Natural killer cell treated with Interleukin-12 subunit alpha and Interleukin-12 subunit beta and Interleukin-15 and Interleukin-18, amount 100 ng/mL, for 72 hours (primary cell): Measurements from ENCODE around the gene IFI30. TPM values are rescaled to one million over a fixed set of nuclear protein-coding genes. Genes with fewer than 3 reads are reported as not detected.

Experiments used
- ATAC-seq, 2 donors: fragments of 150-1000 bp; cut with Tn5 transposase in 1 of 2; sonication (Bioruptor Pico), chemical (Tn5 transposase) in 1 of 2; 2 replicates each; pipeline ENCODE4 v1.10.0; 2021
- DNase-seq: peaks from one replicate; pipeline ENCODE4 v3.0.0; 2022; ENCODE audit warnings: low spot score
- H3K27ac Mint-ChIP-seq, 2 donors: 1 replicate in 1 of 2; 2 replicates in 1 of 2; pipeline ENCODE4 v1.8.0; 2022; ENCODE audit warnings: mixed read lengths in 2 of 2, mild to moderate bottlenecking in 1 of 2, moderate library complexity in 1 of 2
- H3K27me3 Mint-ChIP-seq, 2 donors: 1 replicate in 1 of 2; 2 replicates in 1 of 2; pipeline ENCODE4 v1.8.0; 2022; ENCODE audit warnings: mixed read lengths in 2 of 2
- H3K36me3 Mint-ChIP-seq: one replicate; pipeline ENCODE4 v1.8.0; 2022; ENCODE audit warnings: mixed read lengths
- H3K4me1 Mint-ChIP-seq, 2 donors: 1 replicate in 1 of 2; 2 replicates in 1 of 2; pipeline ENCODE4 v1.8.0; 2022; ENCODE audit warnings: low read depth in 2 of 2, mixed read lengths in 2 of 2, mild to moderate bottlenecking in 1 of 2
- H3K4me3 Mint-ChIP-seq: one replicate; pipeline ENCODE4 v1.8.0; 2022; ENCODE audit warnings: mixed read lengths
- H3K9me3 Mint-ChIP-seq: 2 replicates; pipeline ENCODE4 v1.8.0; 2022; ENCODE audit warnings: mixed read lengths
- total RNA-seq, 2 donors: library from RNA; stranded (reverse); gene quantifications; one replicate each; pipeline ENCODE4 v1.2.3, GENCODE V29; 2022

IFI30 gene
- total RNA-seq, 2 donors from 2014 or later: 76.2 to 139 TPM

DNA sequence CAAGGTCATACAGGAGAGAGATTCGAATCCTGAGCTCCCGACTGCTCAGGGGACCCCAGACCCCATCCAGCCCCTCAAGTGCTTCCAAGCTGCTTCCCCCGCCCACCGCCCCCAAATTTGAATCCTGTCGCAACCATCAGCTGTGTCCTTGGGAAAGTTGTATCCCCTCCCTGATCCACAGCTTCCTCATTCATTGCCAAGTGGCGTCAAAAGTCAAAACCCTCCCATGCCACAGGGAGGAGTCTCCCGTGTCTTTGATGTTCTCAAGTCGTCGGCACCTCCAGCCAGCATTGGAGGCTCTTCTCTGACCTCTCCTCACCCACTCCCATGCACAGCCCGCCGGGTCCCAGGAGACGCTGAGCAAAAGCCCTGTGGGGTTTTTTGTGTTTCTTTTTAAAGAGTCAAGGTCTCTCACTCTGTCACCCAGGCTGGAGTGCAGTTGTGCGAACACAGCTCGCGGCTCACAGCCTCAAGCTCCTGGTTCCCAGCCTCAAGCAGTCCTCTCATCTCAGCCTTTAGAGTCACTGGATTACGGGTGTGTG is 2.8 kb upstream of the IFI30 start:
- H3K36me3 Mint-ChIP-seq: peaks cover 3% of the 10 kb centered on the region
- ATAC-seq: no peak
- peak; percentile 26 for DNase-seq
- H3K4me1 Mint-ChIP-seq: peaks cover 25 to 28% of the 10 kb centered on the region in 2 donors
- H3K9me3 Mint-ChIP-seq: no peaks in the 10 kb centered on the region
- peak overlapping the region; percentile 18 to 95 for H3K27ac Mint-ChIP-seq
- H3K4me3 Mint-ChIP-seq: no peak overlapping the region
- H3K27me3 Mint-ChIP-seq: no peaks in the 10 kb centered on the region

- ATAC-seq (no peak), DNase-seq (peak; percentile 56)
- H3K36me3 Mint-ChIP-seq: no peaks in the 10 kb centered on the region
- H3K27me3 Mint-ChIP-seq: no peaks in the 10 kb centered on the region
- H3K9me3 Mint-ChIP-seq: no peaks in the 10 kb centered on the region
- no peak overlapping the region for H3K4me3 Mint-ChIP-seq
- peak overlapping the region; percentile 18 to 95 for H3K27ac Mint-ChIP-seq
- H3K4me1 Mint-ChIP-seq: peaks cover 25 to 33% of the 10 kb centered on the region in 2 donors
Observed at GRCh38 chr19:18171605-18172327, 1.8 kb upstream of the IFI30 start.

DNA sequence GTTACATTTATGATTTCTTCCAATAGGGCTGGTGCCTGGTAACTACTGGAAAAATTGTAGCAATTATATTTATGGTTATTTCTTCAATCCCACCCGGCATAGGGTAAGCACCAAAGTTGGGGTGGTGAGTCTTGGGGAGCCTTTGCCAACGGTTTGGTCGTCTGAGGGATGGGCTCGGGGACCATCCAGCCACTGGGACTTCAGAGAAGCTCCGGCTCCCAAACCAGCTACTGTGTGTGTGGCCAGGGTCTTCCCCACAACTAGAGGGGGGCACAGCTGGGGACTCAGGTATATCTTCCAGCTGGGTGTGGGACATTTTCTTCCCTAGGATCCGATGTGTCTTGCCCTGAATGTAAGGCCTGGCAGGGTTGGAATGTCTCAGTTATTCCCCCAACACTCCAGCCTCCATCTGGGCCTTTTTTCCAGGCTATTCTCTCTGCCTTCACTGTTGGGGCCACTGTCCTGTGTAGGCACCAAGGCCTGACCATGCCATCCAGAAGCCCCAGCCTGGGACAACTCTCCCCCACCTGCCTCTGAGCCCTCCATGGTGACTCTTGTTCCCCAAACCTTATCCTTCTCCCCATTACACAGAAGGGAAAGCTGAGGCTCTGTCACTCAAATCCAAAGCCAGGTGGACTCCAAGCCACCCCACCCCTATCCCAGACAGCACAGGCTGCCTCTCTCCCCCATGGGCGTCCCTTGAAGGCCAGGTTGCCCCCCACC is 1.1 kb upstream of the IFI30 start:
- Mint-ChIP-seq H3K4me3 (peak overlapping the region; percentile 87), H3K36me3 (no peaks in the 10 kb centered on the region), H3K4me1 (peaks cover 25 to 33% of the 10 kb centered on the region in 2 donors), H3K27ac (peak overlapping the region; percentile 83 to 95), H3K27me3 (no peaks in the 10 kb centered on the region), H3K9me3 (no peaks in the 10 kb centered on the region)
- peak; percentile 35 for DNase-seq
- ATAC-seq: no peak

GRCh38 chr19:18173054-18173571 is 500 bp upstream of the IFI30 start:
- no peaks in the 10 kb centered on the region for H3K9me3 Mint-ChIP-seq
- ATAC-seq (peak; percentile 1 to 28), DNase-seq (peak; percentile 74)
- peak overlapping the region; percentile 83 to 95 for H3K27ac Mint-ChIP-seq
- no peaks in the 10 kb centered on the region for H3K27me3 Mint-ChIP-seq
- H3K4me3 Mint-ChIP-seq: peak overlapping the region; percentile 87
- peaks cover 25 to 31% of the 10 kb centered on the region in 2 donors for H3K4me1 Mint-ChIP-seq
- H3K36me3 Mint-ChIP-seq: no peaks in the 10 kb centered on the region

GRCh38 chr19:18174983-18175382 is 1.4 kb downstream of the IFI30 start:
- Mint-ChIP-seq H3K9me3 (no peaks in the 10 kb centered on the region), H3K4me3 (peak overlapping the region; percentile 87), H3K36me3 (no peaks in the 10 kb centered on the region), H3K27ac (peak overlapping the region in 1 of 2 donors; percentile 95), H3K27me3 (no peaks in the 10 kb centered on the region), H3K4me1 (peaks cover 25 to 30% of the 10 kb centered on the region in 2 donors)
- DNase-seq (peak; percentile 52), ATAC-seq (no peak)

DNA sequence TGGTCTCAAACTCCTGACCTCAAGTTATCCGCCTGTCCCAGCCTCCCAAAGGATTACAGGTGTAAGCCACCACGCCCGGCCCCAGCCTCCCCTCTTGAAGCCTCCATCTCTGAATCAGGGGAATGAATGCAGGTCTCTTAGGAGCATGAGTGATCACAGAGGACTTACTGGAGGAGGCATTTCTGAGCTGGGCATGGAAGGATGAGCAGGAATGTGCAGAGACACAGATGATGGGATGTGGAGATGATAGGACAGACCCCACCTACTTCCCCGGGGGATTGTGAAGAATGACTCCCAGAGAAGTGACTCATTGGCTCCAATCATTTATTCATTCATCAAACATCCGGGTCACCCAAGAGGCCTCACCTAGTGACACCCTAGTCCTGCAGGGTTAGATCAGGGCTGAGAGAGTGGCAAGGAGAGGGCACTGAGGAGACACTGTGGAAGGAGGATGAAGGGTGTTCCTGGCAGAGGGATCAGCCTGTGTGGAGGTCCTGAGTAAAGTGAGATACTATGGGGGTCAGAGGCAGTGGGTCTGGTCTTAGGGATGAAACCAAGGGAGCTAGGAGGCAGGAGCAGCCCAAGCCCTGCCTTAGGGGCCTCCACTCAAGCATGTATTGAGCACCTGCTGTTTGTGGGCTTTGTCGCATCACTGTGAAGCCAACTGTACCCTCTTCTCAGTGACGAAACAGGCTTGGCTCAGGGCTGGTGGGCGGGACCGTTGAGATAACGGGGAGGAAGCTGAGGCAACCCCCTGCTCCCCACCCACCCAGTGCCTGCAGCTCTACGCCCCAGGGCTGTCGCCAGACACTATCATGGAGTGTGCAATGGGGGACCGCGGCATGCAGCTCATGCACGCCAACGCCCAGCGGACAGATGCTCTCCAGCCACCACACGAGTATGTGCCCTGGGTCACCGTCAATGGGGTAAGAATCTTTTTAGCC is 3.0 kb downstream of the IFI30 start:
- Mint-ChIP-seq H3K4me1 (peaks cover 22 to 27% of the 10 kb centered on the region in 2 donors), H3K27ac (peak overlapping the region in 1 of 2 donors; percentile 8), H3K36me3 (no peaks in the 10 kb centered on the region), H3K4me3 (no peak overlapping the region), H3K27me3 (no peaks in the 10 kb centered on the region), H3K9me3 (no peaks in the 10 kb centered on the region)
- ATAC-seq (no peak), DNase-seq (peak; percentile 49)

DNA sequence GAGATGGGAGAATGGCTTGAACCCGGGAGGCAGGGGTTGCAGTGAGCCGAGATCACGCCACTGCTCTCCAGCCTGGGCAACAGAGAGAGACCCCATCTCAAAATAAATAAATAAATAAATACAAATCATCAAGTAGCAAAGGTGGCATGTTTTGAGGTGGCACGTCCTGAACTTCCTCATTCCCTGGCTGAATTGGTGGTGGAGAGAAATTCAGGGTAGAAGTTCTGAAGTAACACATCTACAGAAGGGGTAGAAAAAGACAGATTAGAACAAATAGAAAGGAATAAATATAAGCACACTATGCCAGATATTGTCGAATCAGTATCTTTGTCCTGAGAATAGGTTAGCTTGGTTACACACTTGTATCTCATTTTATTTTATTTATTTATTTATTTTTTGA is 6.3 kb downstream of the IFI30 start:
- H3K27me3 Mint-ChIP-seq: no peaks in the 10 kb centered on the region
- ATAC-seq (no peak), DNase-seq (no peak)
- no peak overlapping the region for H3K27ac Mint-ChIP-seq
- H3K9me3 Mint-ChIP-seq: no peaks in the 10 kb centered on the region
- H3K4me3 Mint-ChIP-seq: no peak overlapping the region
- H3K4me1 Mint-ChIP-seq: peaks cover 3 to 7% of the 10 kb centered on the region in 2 donors
- no peaks in the 10 kb centered on the region for H3K36me3 Mint-ChIP-seq

DNA sequence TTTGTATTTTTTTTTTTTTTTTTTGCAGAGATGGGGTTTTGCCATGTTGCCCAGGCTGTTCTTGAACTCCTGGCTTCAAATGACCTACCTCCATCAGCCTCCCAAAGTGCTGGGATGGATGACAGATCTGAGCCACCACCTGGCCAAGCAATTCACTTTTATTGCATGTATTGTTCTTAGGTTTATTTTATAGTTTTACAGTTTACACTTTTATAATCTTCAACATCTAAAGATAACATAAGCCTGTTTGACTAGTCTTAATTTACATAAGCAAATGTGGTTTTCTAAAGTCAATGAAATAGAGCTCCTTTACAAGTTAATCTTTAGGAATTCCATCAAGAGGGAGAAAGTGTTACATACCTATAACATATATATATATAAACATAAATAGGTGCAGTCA is 9.9 kb downstream of the IFI30 start:
- no peak for ATAC-seq
- no peaks in the 10 kb centered on the region for H3K36me3 Mint-ChIP-seq
- DNase-seq: no peak
- no peaks in the 10 kb centered on the region for H3K4me1 Mint-ChIP-seq
- no peaks in the 10 kb centered on the region for H3K27me3 Mint-ChIP-seq
- no peaks in the 10 kb centered on the region for H3K9me3 Mint-ChIP-seq
- H3K27ac Mint-ChIP-seq: no peak overlapping the region
- no peak overlapping the region for H3K4me3 Mint-ChIP-seq

GRCh38 chr19:18185538-18185937 is 11.9 kb downstream of the IFI30 start:
- Mint-ChIP-seq H3K9me3 (no peaks in the 10 kb centered on the region), H3K36me3 (no peaks in the 10 kb centered on the region), H3K4me1 (no peaks in the 10 kb centered on the region), H3K27ac (no peak overlapping the region), H3K4me3 (no peak overlapping the region), H3K27me3 (no peaks in the 10 kb centered on the region)
- peak; percentile 18 for DNase-seq
- no peak for ATAC-seq

DNA sequence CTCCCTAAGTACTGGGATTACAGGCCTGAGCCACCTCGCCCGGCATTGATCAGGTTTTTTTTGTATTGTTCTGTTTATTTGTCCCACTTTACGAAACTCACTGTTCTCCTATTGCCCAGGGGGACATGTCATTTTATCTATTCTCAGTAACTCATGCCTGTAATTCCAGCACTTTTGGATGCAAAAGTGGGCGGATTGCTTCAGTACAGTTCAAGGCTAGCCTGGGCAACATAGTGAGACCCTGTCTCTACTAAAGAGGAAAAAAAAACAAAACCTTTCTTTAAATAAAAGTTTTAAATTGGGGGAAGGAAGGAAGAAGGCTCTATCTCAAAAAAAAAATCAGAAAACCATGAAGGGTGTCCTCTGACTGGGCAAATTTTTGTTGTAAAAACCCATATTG is 16.7 kb downstream of the IFI30 start:
- Mint-ChIP-seq H3K9me3 (no peaks in the 10 kb centered on the region), H3K4me3 (no peak overlapping the region), H3K4me1 (peaks cover 21 to 27% of the 10 kb centered on the region in 2 donors), H3K36me3 (no peaks in the 10 kb centered on the region), H3K27me3 (no peaks in the 10 kb centered on the region), H3K27ac (no peak overlapping the region)
- no peak for DNase-seq
- ATAC-seq: no peak

DNA sequence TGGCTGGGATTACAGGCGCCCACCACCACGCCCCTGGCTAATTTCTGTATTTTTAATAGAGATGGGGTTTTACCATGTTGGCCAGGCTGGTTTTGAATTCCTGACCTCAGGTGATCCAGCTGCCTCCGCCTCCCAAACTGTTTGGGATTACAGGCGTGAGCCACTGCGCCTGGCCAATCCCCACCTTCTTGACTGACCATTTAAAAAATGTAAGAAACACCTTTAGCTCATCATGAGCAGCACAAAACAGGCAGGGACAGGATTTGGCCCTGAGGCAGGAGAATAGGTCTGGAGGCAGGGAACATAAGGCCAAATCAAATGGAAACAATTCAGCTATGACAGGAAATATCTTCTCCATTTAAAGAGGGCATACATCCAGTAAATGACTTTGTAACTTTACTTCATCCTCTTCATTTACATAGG is 18.0 kb downstream of the IFI30 start:
- no peak for ATAC-seq
- peaks cover 21 to 27% of the 10 kb centered on the region in 2 donors for H3K4me1 Mint-ChIP-seq
- H3K4me3 Mint-ChIP-seq: peak overlapping the region; percentile 90
- no peaks in the 10 kb centered on the region for H3K9me3 Mint-ChIP-seq
- no peaks in the 10 kb centered on the region for H3K36me3 Mint-ChIP-seq
- no peak for DNase-seq
- H3K27ac Mint-ChIP-seq: peak overlapping the region; percentile 78 to 91
- no peaks in the 10 kb centered on the region for H3K27me3 Mint-ChIP-seq

DNA sequence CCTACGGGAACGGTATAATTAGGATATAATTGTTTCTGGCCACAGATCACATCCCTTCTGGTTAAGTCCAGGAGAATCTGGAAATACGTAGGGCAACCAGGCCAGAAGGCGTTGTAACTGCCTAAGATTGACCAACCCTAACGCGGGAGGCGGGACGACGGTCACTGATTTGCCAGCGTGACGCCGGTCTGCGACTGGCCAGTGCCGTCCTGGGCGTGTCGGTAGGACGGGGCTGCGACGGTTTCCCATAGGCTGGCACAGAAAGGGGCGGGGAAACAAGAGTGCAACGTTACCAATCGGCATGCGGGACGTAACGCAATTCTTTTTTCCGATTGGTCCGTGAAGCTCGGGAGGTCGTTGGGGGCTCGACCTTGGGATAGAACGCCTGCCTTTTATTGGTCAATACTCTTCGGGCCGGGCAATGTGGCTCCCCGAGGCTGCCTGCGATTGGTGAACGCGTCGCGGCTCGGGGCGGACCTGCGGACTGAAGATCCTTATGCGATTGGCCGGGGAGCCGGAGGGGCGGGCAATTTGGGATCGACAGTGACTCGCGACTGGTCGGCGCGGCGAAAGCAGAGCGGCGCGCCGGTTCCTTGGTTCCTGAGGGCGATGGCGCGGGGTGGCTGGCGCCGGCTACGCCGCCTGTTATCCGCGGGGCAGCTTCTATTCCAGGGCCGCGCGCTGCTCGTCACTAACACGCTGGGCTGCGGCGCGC is 19.2 kb downstream of the IFI30 start, which contains the start of gene MPV17L2:
Gene MPV17L2 (plus strand): TSS at position 546 of the 715 bp plus-strand sequence. CDS start 64 bp downstream, at position 610.
- peak within 1 kb of the TSS; percentile 78 to 91 for H3K27ac Mint-ChIP-seq
- H3K27me3 Mint-ChIP-seq: no peaks in the 10 kb centered on the region
- peaks cover 22 to 27% of the 10 kb centered on the region in 2 donors for H3K4me1 Mint-ChIP-seq
- H3K4me3 Mint-ChIP-seq: peak within 1 kb of the TSS; percentile 90
- DNase-seq: peak; percentile 99
- no peaks in the 10 kb centered on the region for H3K36me3 Mint-ChIP-seq
- peak; percentile 96 for ATAC-seq
- H3K9me3 Mint-ChIP-seq: no peaks in the 10 kb centered on the region
